ENCODE data around the gene LDLRAD3. TPM values are rescaled to one million over a fixed set of nuclear protein-coding genes. Genes with fewer than 3 reads are reported as not detected.

The LDLRAD3 gene
- polyA plus RNA-seq, 1 donor (not counting 4 experiments of a cell fraction or from before 2014, with no cell fraction given) = 13.1 TPM

- Histone ChIP-seq H3K4me3 (ENCODE audit: control insufficient read depth in 2 of 3, extremely low read depth in 1 of 3, insufficient read depth in 2 of 3, low read depth in 1 of 3, low read length in 3 of 3) (peak overlapping the region in 2 of 3 experiments; percentile 1 to 51), H3K4me1 (ENCODE audit: control insufficient read depth, extremely low read depth, insufficient read depth, low read length) (peaks cover 73% of the 10 kb centered on the region)
- peak; percentile 67 for FAIRE-seq
Observed at GRCh38 chr11:36009473-36009872, 65.6 kb downstream of the LDLRAD3 start.

GRCh38 chr11:36010010-36010740 is 66.3 kb downstream of the LDLRAD3 start:
- H3K27ac ChIP-seq (ENCODE audit: control insufficient read depth, insufficient read depth, low read length) = peak overlapping the region; percentile 48

More at GRCh38 chr11:36009473-36009872, 65.6 kb downstream of the LDLRAD3 start:
- no peaks in the 10 kb centered on the region for H3K27me3 ChIP-seq (ENCODE audit: control insufficient read depth, extremely low read depth, insufficient read depth, low read length)
- dilution Hi-C loops (cut with MboI; ENCODE audit: extremely low pct_ligation_motif_present, low sequenced_read_pairs) = no loop called here
- no peak for DNase-seq (ENCODE audit: low read depth, low spot score)
- H3K27ac ChIP-seq (ENCODE audit: control insufficient read depth, insufficient read depth, low read length) = peak overlapping the region; percentile 66
- H2AFZ ChIP-seq (ENCODE audit: control insufficient read depth, low read length) = no peak overlapping the region
- H3K79me2 ChIP-seq (ENCODE audit: control insufficient read depth, insufficient read depth, low read length) = peaks cover 27% of the 10 kb centered on the region
- TF ChIP-seq CTCF (optimal IDR thresholded peaks at IDR 0.05 in 1 of 3, IDR thresholded peaks at IDR 0.05 in 1 of 3, conservative IDR thresholded peaks at IDR 0.05 in 1 of 3; ENCODE audit: extremely low read depth in 1 of 3, insufficient read depth in 2 of 3, low read length in 3 of 3) = no peak
- TF ChIP-seq EZH2 (IDR thresholded peaks at IDR 0.05; ENCODE audit: low read length) = no peak
- H3K9ac ChIP-seq (ENCODE audit: control insufficient read depth, extremely low read depth, insufficient read depth, low read length) = no peak overlapping the region
- no peaks in the 10 kb centered on the region for H4K20me1 ChIP-seq (ENCODE audit: control insufficient read depth, extremely low read depth, insufficient read depth, low read length)
- no peaks in the 10 kb centered on the region for H3K9me3 ChIP-seq (ENCODE audit: control insufficient read depth, low read depth, low read length)
- H3K36me3 ChIP-seq (ENCODE audit: control insufficient read depth in 2 of 2, extremely low read depth in 1 of 2, insufficient read depth in 2 of 2, low read length in 2 of 2) = no peaks in the 10 kb centered on the region
- no peaks in the 10 kb centered on the region for H3K9me1 ChIP-seq (ENCODE audit: control insufficient read depth, extremely low read depth, insufficient read depth, low read length)
- H3K4me2 ChIP-seq (ENCODE audit: control insufficient read depth, extremely low read depth, insufficient read depth, low read depth, low read length) = peak overlapping the region; percentile 38

More at GRCh38 chr11:36010010-36010740, 66.3 kb downstream of the LDLRAD3 start:
- H4K20me1 ChIP-seq (ENCODE audit: control insufficient read depth, extremely low read depth, insufficient read depth, low read length) = no peaks in the 10 kb centered on the region
- DNase-seq (ENCODE audit: low read depth, low spot score) = no peak
- H3K4me2 ChIP-seq (ENCODE audit: control insufficient read depth, extremely low read depth, insufficient read depth, low read depth, low read length) = peak overlapping the region; percentile 38
- H3K9me1 ChIP-seq (ENCODE audit: control insufficient read depth, extremely low read depth, insufficient read depth, low read length) = no peaks in the 10 kb centered on the region
- no peak for TF ChIP-seq EZH2 (IDR thresholded peaks at IDR 0.05; ENCODE audit: low read length)
- no peak for TF ChIP-seq CTCF (optimal IDR thresholded peaks at IDR 0.05 in 1 of 3, IDR thresholded peaks at IDR 0.05 in 1 of 3, conservative IDR thresholded peaks at IDR 0.05 in 1 of 3; ENCODE audit: extremely low read depth in 1 of 3, insufficient read depth in 2 of 3, low read length in 3 of 3)
- dilution Hi-C loops (cut with MboI; ENCODE audit: extremely low pct_ligation_motif_present, low sequenced_read_pairs) = no loop called here
- H3K36me3 ChIP-seq (ENCODE audit: control insufficient read depth in 2 of 2, extremely low read depth in 1 of 2, insufficient read depth in 2 of 2, low read length in 2 of 2) = no peaks in the 10 kb centered on the region
- peaks cover 27% of the 10 kb centered on the region for H3K79me2 ChIP-seq (ENCODE audit: control insufficient read depth, insufficient read depth, low read length)
- H2AFZ ChIP-seq (ENCODE audit: control insufficient read depth, low read length) = no peak overlapping the region
- H3K4me3 ChIP-seq (ENCODE audit: control insufficient read depth in 2 of 3, extremely low read depth in 1 of 3, insufficient read depth in 2 of 3, low read depth in 1 of 3, low read length in 3 of 3) = peak overlapping the region in 1 of 3 experiments; percentile 41
- no peaks in the 10 kb centered on the region for H3K27me3 ChIP-seq (ENCODE audit: control insufficient read depth, extremely low read depth, insufficient read depth, low read length)
- peak; percentile 82 for FAIRE-seq
- peaks cover 80% of the 10 kb centered on the region for H3K4me1 ChIP-seq (ENCODE audit: control insufficient read depth, extremely low read depth, insufficient read depth, low read length)
- no peak overlapping the region for H3K9ac ChIP-seq (ENCODE audit: control insufficient read depth, extremely low read depth, insufficient read depth, low read length)
- no peaks in the 10 kb centered on the region for H3K9me3 ChIP-seq (ENCODE audit: control insufficient read depth, low read depth, low read length)

Data from keratinocyte (primary cell).